Endometrium (tissue), 2 donors: ENCODE measurements around the gene TANGO2.

Experiments
- FAIRE-seq: peaks from 2 replicates; lab custom pipeline; 2012; peaks lifted over from hg19 to GRCh38; lab: Jason Lieb, UNC
- donor health status: control.
- donor health status: control.

Gene TANGO2

DNA sequence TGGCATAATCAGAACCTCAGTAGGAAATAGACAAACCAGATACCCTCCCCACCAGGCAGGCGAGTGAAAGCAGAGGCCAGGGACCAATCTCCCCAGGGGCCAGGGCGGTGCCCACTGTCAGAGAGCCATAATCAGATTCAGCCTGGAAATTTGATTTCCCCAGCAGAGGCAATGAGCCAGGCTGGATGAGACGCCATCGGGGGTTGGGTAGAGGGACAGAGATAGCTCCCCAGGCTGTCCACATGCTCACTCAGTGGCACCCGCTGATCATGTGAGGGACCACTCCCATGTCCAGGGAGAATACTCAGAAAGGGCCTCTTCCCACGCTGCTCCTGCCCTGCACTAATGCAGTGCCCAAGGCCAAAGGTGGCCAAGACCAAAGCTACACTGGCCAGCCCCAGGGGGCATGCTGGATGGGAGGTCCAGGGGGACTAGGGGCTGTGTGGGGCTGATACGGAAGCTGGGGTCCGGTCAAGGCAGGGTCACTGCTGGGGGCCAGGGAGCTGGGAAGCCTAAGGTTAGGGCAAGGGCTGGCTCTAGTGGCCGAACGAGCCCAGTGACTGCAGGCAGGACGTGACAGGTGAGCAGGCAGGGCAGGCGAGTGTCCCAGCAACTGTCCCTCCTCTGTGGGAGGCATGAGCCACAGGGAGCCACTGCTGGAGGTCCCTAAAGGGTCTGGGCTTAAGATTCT lies 24.1 kb upstream of the TANGO2 start:
- FAIRE-seq = no peak

DNA sequence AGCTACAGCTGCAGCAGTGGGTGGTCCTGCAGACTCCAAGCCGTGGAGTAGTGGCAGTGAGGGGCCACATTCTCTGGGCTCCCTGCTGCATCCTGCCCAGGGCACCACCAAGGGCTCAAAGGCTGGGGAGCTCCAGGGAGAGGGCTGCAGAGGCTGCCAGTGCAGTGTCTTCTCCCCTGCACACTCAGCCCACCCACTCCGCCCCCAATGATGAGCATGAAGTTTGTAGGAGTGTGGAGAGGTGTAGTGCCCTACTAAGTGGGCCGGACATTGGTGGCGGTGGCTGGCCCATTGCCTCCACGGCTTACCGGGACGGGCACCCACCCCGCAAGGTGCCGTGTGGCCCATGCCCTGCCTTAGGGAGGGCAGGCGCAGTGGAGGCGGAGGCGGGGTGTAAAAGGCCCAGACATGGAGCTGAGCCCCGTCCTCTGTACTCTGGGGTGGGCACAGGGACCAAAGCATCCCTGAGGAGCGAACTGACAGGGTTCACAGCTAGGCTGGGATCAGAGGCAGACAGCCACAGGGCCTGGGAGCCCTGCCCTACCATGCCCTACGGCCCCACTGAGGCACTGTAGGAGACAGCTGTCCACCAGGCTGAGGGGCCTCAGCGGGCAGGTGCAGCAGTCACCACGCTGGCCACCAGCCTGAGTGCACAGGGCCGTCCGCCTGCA lies 23.2 kb upstream of the TANGO2 start:
- FAIRE-seq = no peak

DNA sequence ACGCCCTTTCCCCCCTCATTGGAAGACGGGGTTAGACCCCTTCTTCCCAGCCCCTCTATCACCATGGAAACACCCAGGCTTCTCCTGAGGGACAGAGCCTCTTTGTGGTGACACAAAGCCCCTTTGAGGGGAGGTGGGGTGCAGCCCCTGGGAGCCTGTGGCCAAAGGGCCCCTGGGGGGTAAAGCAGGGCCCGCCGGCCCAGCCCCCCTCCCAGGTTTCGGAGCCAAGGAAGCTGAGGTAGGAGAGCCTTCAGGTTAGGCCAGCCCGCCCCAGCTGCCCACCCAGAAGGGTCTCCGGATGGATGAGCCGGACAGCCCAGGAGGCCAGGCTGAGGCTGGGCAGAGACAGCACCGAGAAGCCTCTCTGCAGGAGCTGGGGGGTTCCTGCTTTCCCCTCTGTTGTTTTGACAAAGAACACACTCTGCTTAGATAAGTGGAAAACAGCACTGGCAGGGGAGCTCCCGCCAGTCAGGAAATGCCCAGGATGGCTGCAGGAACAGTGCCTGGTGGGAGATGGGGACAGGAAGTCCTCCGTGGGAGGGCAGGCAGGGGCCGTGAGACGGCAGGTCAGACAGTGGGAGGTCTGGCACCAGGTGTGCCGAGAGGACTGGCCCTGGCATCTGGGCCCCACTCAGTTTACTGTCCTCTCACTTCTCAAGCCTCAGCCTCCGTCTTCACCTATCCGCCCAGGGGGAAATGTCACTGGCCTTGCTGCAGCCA lies 22.5 kb upstream of the TANGO2 start:
- FAIRE-seq = no peak

- FAIRE-seq = no peak
These were observed 21.7 kb upstream of the TANGO2 start for GRCh38 chr22:19998991-19999820.

- FAIRE-seq = no peak
These were observed 20.4 kb upstream of the TANGO2 start for GRCh38 chr22:20000246-20001081.

DNA sequence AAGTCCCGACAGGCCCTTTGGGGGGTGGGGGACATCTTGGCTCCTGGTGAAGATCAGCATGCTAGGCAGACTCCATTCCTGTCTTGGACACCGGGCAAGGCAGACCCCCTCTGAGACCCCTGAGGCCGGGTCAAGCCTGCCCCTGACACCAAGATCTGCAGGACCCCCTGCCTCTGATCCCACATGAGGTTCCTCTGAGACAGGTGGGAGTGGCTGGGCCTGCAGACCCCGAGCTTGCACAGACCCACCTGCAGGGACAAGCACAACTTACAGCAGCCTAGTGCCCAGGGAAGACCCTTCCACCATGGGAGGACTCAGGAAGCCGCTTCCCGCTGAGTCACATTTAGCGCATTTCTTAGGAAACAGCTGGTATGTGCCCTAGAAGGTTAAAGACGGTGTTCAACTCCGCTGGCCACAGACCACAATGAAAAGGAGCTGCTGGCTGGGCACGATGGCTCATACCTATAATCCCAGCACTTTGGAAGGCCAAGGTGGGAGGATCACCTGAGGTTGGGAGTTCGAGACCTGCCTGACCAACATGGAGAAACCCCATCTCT lies 19.8 kb upstream of the TANGO2 start:
- FAIRE-seq = no peak

DNA sequence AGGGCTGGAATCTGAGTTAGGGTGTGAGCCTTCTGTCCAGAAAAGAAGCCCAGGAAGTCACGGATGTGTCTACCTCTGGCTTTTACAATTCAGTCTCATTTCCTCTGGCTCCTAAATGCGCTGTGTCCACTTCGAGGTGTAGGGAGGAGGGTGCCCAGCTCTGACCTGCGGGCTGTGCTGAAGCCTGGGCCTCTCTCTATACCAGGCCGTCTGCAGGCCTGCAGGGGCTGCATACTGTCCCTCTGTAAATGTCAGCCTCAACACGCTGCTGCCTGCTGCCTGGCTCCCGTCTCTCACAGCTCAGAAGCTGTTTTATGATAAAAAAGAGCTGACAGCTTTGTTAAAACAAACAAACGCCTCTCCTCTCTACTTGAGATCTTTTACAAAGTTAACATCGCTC lies 18.8 kb upstream of the TANGO2 start:
- no peak for FAIRE-seq

DNA sequence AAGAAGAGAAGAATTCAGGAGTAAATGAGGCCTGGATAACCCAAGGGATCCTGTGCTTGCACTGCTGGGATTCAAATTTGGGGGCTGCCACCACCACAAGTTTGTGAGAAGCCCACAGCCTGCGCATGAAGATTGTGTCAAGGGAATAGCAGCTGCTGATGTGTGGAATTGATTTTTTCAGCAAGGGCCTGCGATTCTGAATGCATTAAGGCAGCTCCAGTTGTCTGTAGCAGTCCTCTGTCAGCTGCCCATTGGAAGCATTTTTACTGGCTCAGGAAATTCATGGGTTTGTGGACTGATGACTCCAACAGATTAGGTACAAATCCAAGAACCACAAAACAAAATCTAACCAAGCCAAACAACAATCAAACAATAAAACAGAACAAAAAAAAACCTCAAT lies 18.3 kb upstream of the TANGO2 start:
- no peak for FAIRE-seq

- no peak for FAIRE-seq
These were observed 17.6 kb upstream of the TANGO2 start for GRCh38 chr22:20003304-20003703.

DNA sequence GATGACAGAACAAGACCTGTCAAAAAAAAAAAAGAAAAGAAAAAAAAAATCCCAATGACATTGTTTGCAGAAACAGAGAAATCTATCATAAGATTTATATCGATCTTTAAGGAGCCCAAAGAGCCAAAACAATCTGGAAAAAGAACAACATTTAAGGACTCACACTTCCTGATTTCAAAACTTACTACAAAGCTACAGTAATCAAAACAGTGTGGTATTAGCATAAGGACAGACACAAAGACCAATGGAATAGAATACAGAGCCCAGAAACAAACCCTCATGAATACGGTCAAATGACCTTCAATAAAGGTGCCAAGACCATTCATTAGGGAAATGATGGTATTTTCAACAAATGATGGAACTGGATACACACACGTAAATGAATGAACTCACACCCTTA lies 16.4 kb upstream of the TANGO2 start:
- FAIRE-seq = no peak

- no peak for FAIRE-seq
These were observed 12.5 kb upstream of the TANGO2 start for GRCh38 chr22:20008221-20008995.

DNA sequence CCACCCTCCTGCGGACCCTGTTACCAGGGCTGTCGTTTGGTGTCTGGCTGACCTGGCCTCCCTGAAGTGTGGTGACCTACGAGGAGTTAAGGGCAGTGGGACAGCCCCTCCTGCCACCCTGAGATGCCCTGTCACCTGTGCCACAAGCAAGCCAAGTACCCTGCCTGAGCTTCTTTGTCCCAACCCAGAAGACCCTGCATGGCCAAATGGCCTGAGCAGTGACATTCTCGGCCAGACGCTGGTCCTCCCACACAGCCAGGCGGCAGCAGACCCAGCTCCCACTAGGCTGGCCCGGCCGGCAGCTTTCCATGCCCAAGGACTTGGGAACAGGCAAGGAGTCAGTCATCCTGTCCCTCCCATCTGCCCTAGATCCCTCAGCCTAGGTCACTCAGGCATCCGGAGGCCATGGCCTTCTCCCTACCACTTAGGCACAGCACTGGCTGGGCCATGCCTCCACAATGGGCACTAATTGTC lies 11.9 kb upstream of the TANGO2 start:
- FAIRE-seq = no peak

GRCh38 chr22:20009582-20010306 lies 11.2 kb upstream of the TANGO2 start:
- no peak for FAIRE-seq

DNA sequence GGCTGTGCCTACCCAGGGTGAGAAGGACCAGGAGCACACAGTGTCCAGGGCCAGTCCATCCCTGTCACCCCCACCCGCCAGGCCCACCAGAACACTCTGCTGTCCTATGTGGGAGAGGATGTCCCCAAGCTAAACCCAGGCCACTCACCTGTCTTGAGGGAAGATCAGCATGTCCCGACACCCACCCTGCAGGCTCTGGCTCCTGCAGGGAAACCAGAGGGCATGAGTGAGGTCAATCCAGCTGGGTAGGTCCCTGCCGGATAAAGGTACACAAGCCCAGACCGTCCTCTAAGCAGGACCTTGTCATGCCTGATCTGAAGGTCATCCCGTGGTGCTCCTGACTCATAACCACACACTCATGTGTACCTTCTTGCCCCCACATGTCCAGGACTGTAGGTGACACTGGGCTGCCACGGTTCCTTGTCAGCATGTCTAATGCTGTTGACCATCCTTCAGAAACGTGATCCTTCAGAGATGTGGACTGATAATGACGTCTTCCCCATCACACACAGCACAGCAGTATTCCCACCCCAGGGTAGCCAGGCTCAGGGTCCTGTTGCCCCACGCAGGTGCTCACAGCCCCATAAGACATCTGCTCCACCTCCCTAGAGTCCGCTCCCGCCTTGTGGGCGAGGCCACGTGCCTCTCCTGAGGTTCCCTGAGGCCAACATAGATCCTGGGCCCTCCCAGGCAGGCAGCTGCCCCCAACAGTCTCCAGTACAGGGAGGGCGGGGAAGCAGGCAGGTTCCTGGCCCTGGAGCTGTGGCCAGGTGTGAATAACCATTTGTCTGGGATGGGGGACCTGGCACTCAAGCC lies 10.4 kb upstream of the TANGO2 start:
- no peak for FAIRE-seq

GRCh38 chr22:20011123-20011992 lies 9.6 kb upstream of the TANGO2 start:
- FAIRE-seq = no peak

DNA sequence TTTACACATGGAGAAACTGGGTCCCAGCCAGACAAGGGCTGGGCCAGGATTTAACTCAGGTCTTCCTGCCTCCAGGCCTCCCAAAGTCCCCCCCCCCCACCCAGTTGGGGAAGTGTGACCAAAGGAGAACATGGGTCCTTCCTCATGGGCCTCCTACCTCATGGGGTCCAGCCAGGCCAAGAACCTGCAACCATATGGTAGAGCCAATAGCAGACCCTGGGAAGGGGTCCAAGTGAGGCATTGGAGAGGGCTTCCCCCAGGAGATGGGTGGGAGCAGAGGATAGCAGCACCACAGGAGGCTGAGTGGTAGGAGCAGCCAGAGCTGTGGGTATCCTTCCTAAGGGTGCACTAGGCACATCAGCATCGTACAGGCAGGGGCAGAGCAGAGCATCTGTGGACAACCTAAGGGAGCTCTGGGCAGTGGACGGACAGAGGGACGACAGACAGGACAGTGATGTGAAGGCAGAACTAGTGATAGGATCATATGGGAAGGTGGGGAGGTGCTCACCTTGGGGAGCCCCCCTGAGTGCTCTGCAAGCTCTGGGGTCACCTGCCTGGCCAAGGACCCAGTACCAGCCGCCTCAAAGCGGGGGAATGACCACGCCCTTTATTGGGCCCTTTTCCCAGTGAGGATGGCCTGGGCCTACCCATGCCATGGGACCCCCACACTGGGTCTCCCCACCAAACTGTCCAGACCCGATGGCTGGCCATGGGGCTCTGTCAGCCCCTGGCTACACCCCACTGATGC lies 8.7 kb upstream of the TANGO2 start:
- FAIRE-seq = no peak

DNA sequence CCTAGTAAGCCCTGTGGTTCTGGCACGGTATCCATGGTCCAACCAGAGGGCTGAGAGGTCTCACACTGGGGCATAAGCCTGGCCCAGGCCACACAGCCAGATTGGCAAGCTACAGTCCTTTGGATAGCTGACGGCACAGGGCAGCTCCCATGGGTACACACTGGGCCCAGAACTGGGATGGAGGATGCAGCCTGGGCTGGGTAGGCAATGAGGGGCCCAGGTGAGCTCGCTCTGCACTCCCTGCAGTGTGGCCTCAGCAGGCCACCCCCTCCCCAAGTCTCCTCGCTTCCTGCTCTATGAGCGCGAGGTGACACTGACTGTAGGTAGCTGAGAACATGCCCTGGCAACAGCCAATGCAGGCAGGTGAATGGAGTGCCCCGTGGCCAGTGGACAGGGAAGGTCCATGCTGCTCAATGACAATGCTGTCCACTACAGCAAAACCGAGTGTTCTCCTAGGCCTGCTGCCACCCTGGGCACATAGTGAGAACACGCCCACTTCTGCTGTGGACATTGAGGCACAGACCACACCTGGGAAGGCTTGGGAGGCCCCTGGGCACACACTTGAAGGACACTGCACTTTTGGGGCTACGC lies 8.1 kb upstream of the TANGO2 start:
- no peak for FAIRE-seq
